Naive thymus-derived CD4-positive, alpha-beta T cell (primary cell): ENCODE data around the gene ZSWIM3. TPM values are rescaled to one million over a fixed set of nuclear protein-coding genes. Genes with fewer than 3 reads are reported as not detected.

ENCODE experiments used
- ATAC-seq: fragments of 150-1000 bp; cut with Tn5 transposase; 2 replicates; pipeline ENCODE4 v1.10.0; 2021; ENCODE audit warnings: mild to moderate bottlenecking, moderate library complexity
- CTCF ChIA-PET: fragments of 350-600 bp; sonication (Branson Sonifier 250); formaldehyde crosslinking; loops from one replicate; lab custom pipeline; 2021; ENCODE audit warnings: antibody characterized with exemption; lab: Charles Lee
- POLR2A ChIA-PET: fragments of 350-600 bp; sonication (Branson Sonifier 250); formaldehyde crosslinking; loops from one replicate; lab custom pipeline; 2021; ENCODE audit warnings: antibody characterized with exemption, inconsistent platforms; lab: Charles Lee
- DNase-seq, 9 donors: peaks; one replicate each; pipeline versions ENCODE4 v3.0.0 to v3.0.0-alpha.2; 2020 to 2022; ENCODE audit warnings: mixed read lengths in 1 of 9
- H3K27ac ChIP-seq: one replicate; pipeline ENCODE4 v1.7.0; 2013; ENCODE audit warnings: mild to moderate bottlenecking, low read depth, low read length, moderate library complexity
- H3K27me3 ChIP-seq, 2 donors: one replicate each; pipeline ENCODE4 v1.7.0; 2013; ENCODE audit warnings: low read length in 2 of 2, mild to moderate bottlenecking in 2 of 2, moderate library complexity in 2 of 2; ENCODE audit not compliant: control insufficient read depth in 2 of 2, insufficient read depth in 2 of 2
- H3K36me3 ChIP-seq, 3 experiments: 1 replicate in 2 of 3; 2 replicates in 1 of 3; pipeline ENCODE4 v1.7.0; 2013; ENCODE audit warnings: low read length in 3 of 3, mild to moderate bottlenecking in 3 of 3, moderate library complexity in 1 of 3; ENCODE audit not compliant: insufficient read depth in 3 of 3, control insufficient read depth in 2 of 3
- H3K4me1 ChIP-seq, 2 donors: one replicate each; pipeline ENCODE4 v1.7.0; 2013; ENCODE audit warnings: low read length in 2 of 2, mild to moderate bottlenecking in 2 of 2, moderate library complexity in 1 of 2; ENCODE audit not compliant: control insufficient read depth in 2 of 2, insufficient read depth in 2 of 2
- H3K4me3 ChIP-seq: 2 replicates; pipeline ENCODE4 v1.7.0; 2013; ENCODE audit warnings: mild to moderate bottlenecking, low read length
- H3K9me3 ChIP-seq, 3 experiments: 1 replicate in 2 of 3; 2 replicates in 1 of 3; pipeline ENCODE4 v1.7.0; 2013; ENCODE audit warnings: low read length in 3 of 3; ENCODE audit not compliant: control insufficient read depth in 2 of 3
- H3K27ac Mint-ChIP-seq, 9 donors: one replicate each; pipeline ENCODE4 v1.8.0; 2020 to 2022; ENCODE audit warnings: mixed read lengths in 9 of 9, mild to moderate bottlenecking in 8 of 9, moderate library complexity in 5 of 9, inconsistent platforms in 2 of 9
- H3K27me3 Mint-ChIP-seq, 5 donors: one replicate each; pipeline ENCODE4 v1.8.0; 2021 to 2022; ENCODE audit warnings: mixed read lengths in 5 of 5, mild to moderate bottlenecking in 1 of 5
- H3K36me3 Mint-ChIP-seq, 5 donors: one replicate each; pipeline ENCODE4 v1.8.0; 2020 to 2022; ENCODE audit warnings: mixed read lengths in 5 of 5, mild to moderate bottlenecking in 3 of 5, inconsistent platforms in 1 of 5
- H3K4me1 Mint-ChIP-seq, 7 donors: one replicate each; pipeline ENCODE4 v1.8.0; 2020 to 2022; ENCODE audit warnings: mixed read lengths in 7 of 7, mild to moderate bottlenecking in 3 of 7, inconsistent platforms in 1 of 7
- H3K4me3 Mint-ChIP-seq, 10 donors: one replicate each; pipeline ENCODE4 v1.8.0; 2020 to 2022; ENCODE audit warnings: mild to moderate bottlenecking in 10 of 10, mixed read lengths in 10 of 10, moderate library complexity in 6 of 10, inconsistent platforms in 2 of 10
- H3K9me3 Mint-ChIP-seq, 11 donors: one replicate each; pipeline ENCODE4 v1.8.0; 2020 to 2022; ENCODE audit warnings: mixed read lengths in 11 of 11, mild to moderate bottlenecking in 4 of 11, inconsistent platforms in 1 of 11, moderate library complexity in 1 of 11
- intact Hi-C, 2 donors: fragments of 100-400 bp; cut with micrococcal nuclease; formaldehyde crosslinking; loops; one replicate each; pipeline ENCODE4 v1.15.1; 2023
- polyA plus RNA-seq, 2 donors: library from polyadenylated mRNA; unstranded; fragments of 300-500 nt; fragmentation: Illumina TruSeq; gene quantifications; one replicate each; pipeline ENCODE4 v1.2.3, GENCODE V29; 2021
- total RNA-seq, 6 experiments: library from RNA in 5 of 6; stranded (reverse) in 5 of 6; gene quantifications; 1 replicate in 5 of 6; 2 replicates in 1 of 6; pipeline ENCODE4 v1.2.3 and lab custom pipeline; 2021 to 2026

The ZSWIM3 gene
- total and polyA plus RNA-seq, 7 experiments from 2014 or later: 1.2 to 6.8 (median 3.1) TPM

DNA sequence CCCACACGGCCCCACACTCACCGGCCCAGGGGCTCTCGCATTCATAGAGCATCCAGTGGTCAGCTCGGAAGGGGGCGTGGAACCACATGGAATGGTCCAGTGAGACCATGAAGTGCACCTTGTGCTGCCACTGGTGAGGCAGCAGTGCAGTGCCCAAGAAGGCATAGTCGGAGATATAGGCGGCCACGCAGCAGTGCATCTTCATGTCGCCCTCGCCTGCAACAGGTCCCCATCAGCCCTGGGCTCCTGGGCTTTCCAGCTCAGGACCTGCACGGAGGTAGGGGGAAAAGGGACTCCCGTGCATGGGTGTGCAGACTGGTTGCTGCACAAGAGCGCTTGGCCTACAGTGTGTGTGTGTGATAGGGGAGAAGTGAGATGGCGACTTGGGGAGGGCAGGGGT is 13.9 kb upstream of the ZSWIM3 start:
- CTCF ChIA-PET: no interaction called here
- H3K4me1 Mint-ChIP-seq: peaks cover 0 to 4% (median under 1%) of the 10 kb centered on the region in 7 donors
- H3K27ac ChIP-seq: no peak overlapping the region
- H3K4me3 ChIP-seq: no peak overlapping the region
- no peak overlapping the region for H3K27ac Mint-ChIP-seq
- no peaks in the 10 kb centered on the region for H3K27me3 ChIP-seq
- peaks cover 0 to 74% (median 31%) of the 10 kb centered on the region in 3 experiments for H3K36me3 ChIP-seq
- DNase-seq (no peak), ATAC-seq (no peak)
- intact Hi-C loops: no loop called here
- H3K9me3 ChIP-seq: no peaks in the 10 kb centered on the region
- H3K4me3 Mint-ChIP-seq: no peak overlapping the region
- H3K4me1 ChIP-seq: no peaks in the 10 kb centered on the region
- H3K36me3 Mint-ChIP-seq: peaks cover 0 to 32% (median 5%) of the 10 kb centered on the region in 5 donors
- no peaks in the 10 kb centered on the region for H3K9me3 Mint-ChIP-seq
- H3K27me3 Mint-ChIP-seq: no peaks in the 10 kb centered on the region
- POLR2A ChIA-PET: no interaction called here

GRCh38 chr20:45845452-45845851 is 12.0 kb upstream of the ZSWIM3 start:
- Histone ChIP-seq H3K9me3 (no peaks in the 10 kb centered on the region), H3K27me3 (no peaks in the 10 kb centered on the region), H3K4me1 (no peaks in the 10 kb centered on the region), H3K4me3 (no peak overlapping the region), H3K27ac (no peak overlapping the region), H3K36me3 (peaks cover 0 to 84% (median 31%) of the 10 kb centered on the region in 3 experiments)
- Mint-ChIP-seq H3K36me3 (peaks cover 4 to 45% (median 14%) of the 10 kb centered on the region in 5 donors), H3K9me3 (no peaks in the 10 kb centered on the region), H3K27ac (no peak overlapping the region), H3K4me3 (no peak overlapping the region), H3K27me3 (no peaks in the 10 kb centered on the region), H3K4me1 (peaks cover 0 to 7% (median 3%) of the 10 kb centered on the region in 7 donors)
- DNase-seq (no peak), ATAC-seq (no peak)
- intact Hi-C loops: no loop called here
- ChIA-PET POLR2A (interaction anchor here (0.7 kb wide), 2 partner anchors 11 to 479 kb away, joined by 3 to 5 read pairs; no protein-coding TSS in a partner anchor), CTCF (no interaction called here)

- DNase-seq (no peak), ATAC-seq (no peak)
- intact Hi-C loops: no loop called here
- Mint-ChIP-seq H3K36me3 (peaks cover 8 to 50% (median 15%) of the 10 kb centered on the region in 5 donors), H3K4me3 (peak overlapping the region in 1 of 10 donors; percentile 10), H3K27ac (peak overlapping the region in 1 of 9 donors; percentile 56), H3K9me3 (no peaks in the 10 kb centered on the region), H3K4me1 (peaks cover 5 to 14% (median 7%) of the 10 kb centered on the region in 7 donors), H3K27me3 (no peaks in the 10 kb centered on the region)
- H3K4me1 ChIP-seq: no peaks in the 10 kb centered on the region
- POLR2A ChIA-PET: no interaction called here
- CTCF ChIA-PET: no interaction called here
- no peaks in the 10 kb centered on the region for H3K9me3 ChIP-seq
- H3K27ac ChIP-seq: no peak overlapping the region
- peaks cover 5 to 82% (median 26%) of the 10 kb centered on the region in 3 experiments for H3K36me3 ChIP-seq
- H3K27me3 ChIP-seq: no peaks in the 10 kb centered on the region
- no peak overlapping the region for H3K4me3 ChIP-seq
These were observed 9.0 kb upstream of the ZSWIM3 start for GRCh38 chr20:45848421-45848820.

GRCh38 chr20:45848969-45849582 is 8.3 kb upstream of the ZSWIM3 start:
- CTCF ChIA-PET: no interaction called here
- no peaks in the 10 kb centered on the region for H3K9me3 ChIP-seq
- H3K27ac Mint-ChIP-seq: peak overlapping the region in 1 of 9 donors; percentile 56

GRCh38 chr20:45850238-45850637 is 7.2 kb upstream of the ZSWIM3 start:
- ChIA-PET POLR2A (no interaction called here), CTCF (no interaction called here)
- Mint-ChIP-seq H3K4me1 (peaks cover 13 to 30% (median 21%) of the 10 kb centered on the region in 7 donors), H3K4me3 (no peak overlapping the region), H3K9me3 (no peaks in the 10 kb centered on the region), H3K36me3 (peaks cover 5 to 43% (median 15%) of the 10 kb centered on the region in 5 donors), H3K27ac (no peak overlapping the region), H3K27me3 (no peaks in the 10 kb centered on the region)
- DNase-seq: no peak
- no peak for ATAC-seq
- H3K36me3 ChIP-seq: peaks cover 9 to 74% (median 14%) of the 10 kb centered on the region in 3 experiments
- intact Hi-C loops: loop anchor here in 1 of 2 donors (10.0 kb wide), 1 partner anchor 435 kb away; the partner anchor contains the start of gene PIGT
- H3K4me3 ChIP-seq: no peak overlapping the region
- H3K27ac ChIP-seq: no peak overlapping the region
- H3K27me3 ChIP-seq: no peaks in the 10 kb centered on the region
- H3K9me3 ChIP-seq: no peaks in the 10 kb centered on the region
- H3K4me1 ChIP-seq: peaks cover 0 to 9% of the 10 kb centered on the region in 2 donors

More at GRCh38 chr20:45848969-45849582, 8.3 kb upstream of the ZSWIM3 start:
- ATAC-seq (no peak), DNase-seq (no peak)
- Histone ChIP-seq H3K36me3 (peaks cover 9 to 80% (median 20%) of the 10 kb centered on the region in 3 experiments), H3K27ac (no peak overlapping the region), H3K4me1 (no peaks in the 10 kb centered on the region), H3K27me3 (no peaks in the 10 kb centered on the region), H3K4me3 (no peak overlapping the region)
- H3K27me3 Mint-ChIP-seq: no peaks in the 10 kb centered on the region
- H3K4me3 Mint-ChIP-seq: no peak overlapping the region
- POLR2A ChIA-PET: no interaction called here
- H3K4me1 Mint-ChIP-seq: peaks cover 5 to 20% (median 14%) of the 10 kb centered on the region in 7 donors
- peaks cover 10 to 47% (median 15%) of the 10 kb centered on the region in 5 donors for H3K36me3 Mint-ChIP-seq
- intact Hi-C loops: no loop called here
- no peaks in the 10 kb centered on the region for H3K9me3 Mint-ChIP-seq

- Mint-ChIP-seq H3K9me3 (no peaks in the 10 kb centered on the region), H3K27ac (peak overlapping the region in 1 of 9 donors; percentile 12), H3K4me3 (no peak overlapping the region), H3K27me3 (no peaks in the 10 kb centered on the region), H3K36me3 (peaks cover 5 to 43% (median 15%) of the 10 kb centered on the region in 5 donors), H3K4me1 (peaks cover 13 to 37% (median 25%) of the 10 kb centered on the region in 7 donors)
- no peaks in the 10 kb centered on the region for H3K27me3 ChIP-seq
- intact Hi-C loops: loop anchor here in 1 of 2 donors (10.0 kb wide), 1 partner anchor 436 kb away; the partner anchor contains the start of gene PIGT
- H3K9me3 ChIP-seq: no peaks in the 10 kb centered on the region
- ChIA-PET POLR2A (interaction anchor here (0.6 kb wide), 1 partner anchor 85 kb away, joined by 3 read pairs; no protein-coding TSS in a partner anchor), CTCF (no interaction called here)
- peaks cover 4 to 13% of the 10 kb centered on the region in 2 donors for H3K4me1 ChIP-seq
- H3K4me3 ChIP-seq: no peak overlapping the region
- peaks cover 7 to 68% (median 9%) of the 10 kb centered on the region in 3 experiments for H3K36me3 ChIP-seq
- ATAC-seq: no peak
- no peak overlapping the region for H3K27ac ChIP-seq
- no peak for DNase-seq
These were observed 6.5 kb upstream of the ZSWIM3 start for GRCh38 chr20:45850926-45851325.
